CD4-positive, alpha-beta T cell treated with Interleukin-12 subunit alpha and Interleukin-12 subunit beta, for 1 hour (primary cell): ENCODE data around the gene WDFY3.
"Not testable (repeated sequence)": the region's sequence is repeated elsewhere in the genome, so short reads cannot be mapped to it uniquely, and the experiment has no call there.

ENCODE experiments used
- DNase-seq: peaks from one replicate; pipeline ENCODE4 v3.0.0-alpha.2; 2020

The WDFY3 gene

DNA sequence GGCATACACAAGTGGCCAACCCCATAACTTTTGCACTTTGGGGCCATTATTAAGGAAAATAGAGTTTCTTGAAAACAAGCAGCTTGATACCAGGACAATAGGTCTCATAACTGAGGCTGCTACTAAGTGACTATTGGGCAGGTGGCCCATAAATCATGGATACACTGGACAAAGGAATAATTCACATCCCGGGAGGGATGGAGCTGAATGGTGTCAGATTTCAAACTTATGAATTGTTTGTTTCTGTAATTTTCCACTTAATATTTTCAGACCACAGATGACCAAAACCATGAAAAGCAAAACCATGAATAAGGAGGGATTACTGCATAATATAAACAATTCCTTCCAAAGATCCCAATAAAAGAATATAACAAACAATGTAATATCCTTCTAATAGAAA lies 114.4 kb downstream of the WDFY3 start:
- no peak for DNase-seq

- no peak for DNase-seq
These were observed 117.3 kb downstream of the WDFY3 start for GRCh38 chr4:84849051-84849640.

GRCh38 chr4:84848432-84848831 lies 118.1 kb downstream of the WDFY3 start:
- no peak for DNase-seq

GRCh38 chr4:84847978-84848377 lies 118.5 kb downstream of the WDFY3 start:
- no peak for DNase-seq

GRCh38 chr4:84846985-84847384 lies 119.5 kb downstream of the WDFY3 start:
- DNase-seq: no peak

DNA sequence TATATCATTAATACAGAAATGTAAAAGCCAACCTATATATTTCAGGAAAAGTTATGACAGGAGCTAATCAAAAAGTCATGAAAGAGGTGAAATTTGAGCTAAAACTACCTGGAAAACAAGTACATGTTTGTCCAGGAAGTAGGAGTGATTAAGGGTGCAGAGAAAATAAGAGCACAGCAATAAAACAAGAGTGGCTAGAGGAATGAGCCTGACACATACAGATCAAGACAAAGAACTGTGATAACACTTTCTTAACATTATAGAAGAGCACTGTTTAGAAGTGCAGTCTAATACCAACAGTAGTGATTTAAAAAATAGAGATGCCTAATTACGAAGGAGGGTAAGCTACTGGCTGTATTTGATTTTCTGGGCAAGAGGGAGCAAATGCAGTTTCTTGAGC lies 125.1 kb downstream of the WDFY3 start:
- DNase-seq: no peak

DNA sequence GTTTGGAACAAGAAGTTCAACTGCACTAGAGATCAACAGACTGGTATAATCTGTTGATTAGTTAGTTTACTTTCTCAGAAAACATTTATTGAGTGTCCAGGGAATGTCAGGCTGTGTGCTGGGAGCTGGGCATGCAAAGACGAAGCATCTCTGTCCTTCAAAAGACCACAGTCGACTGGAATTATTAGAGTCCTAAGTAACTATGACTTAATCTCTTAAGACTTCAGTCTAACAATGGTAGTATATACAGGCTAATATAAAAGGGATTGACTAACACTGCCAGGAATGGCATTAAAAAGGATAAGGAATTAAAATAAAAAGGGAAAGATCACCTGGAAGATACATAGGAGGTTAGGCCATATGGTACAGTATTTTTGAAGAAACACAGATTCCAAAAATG lies 128.7 kb downstream of the WDFY3 start:
- DNase-seq: no peak

GRCh38 chr4:84829633-84830032 lies 136.9 kb downstream of the WDFY3 start:
- DNase-seq: not testable (repeated sequence)

GRCh38 chr4:84826681-84827080 lies 139.8 kb downstream of the WDFY3 start:
- no peak for DNase-seq

GRCh38 chr4:84825701-84826341 lies 140.7 kb downstream of the WDFY3 start:
- DNase-seq: no peak

DNA sequence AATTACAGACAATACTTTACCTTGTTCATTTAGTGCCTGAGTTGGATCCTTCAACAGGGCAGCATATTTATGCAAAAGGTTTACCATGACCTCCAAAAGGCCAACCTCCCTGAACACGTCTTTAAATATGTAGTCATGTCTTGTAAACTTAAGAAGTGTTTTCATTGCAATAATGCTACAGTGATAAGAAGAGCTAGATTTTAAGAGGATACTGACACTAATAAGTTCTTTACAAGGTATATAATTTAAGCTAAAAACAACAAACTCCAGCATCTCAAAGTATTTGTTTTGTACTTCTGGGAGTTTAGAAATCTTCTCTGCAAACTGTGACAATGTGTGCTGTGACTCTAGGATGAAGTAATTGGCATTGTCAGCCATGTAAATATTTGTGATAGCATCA lies 145.4 kb downstream of the WDFY3 start:
- no peak for DNase-seq

GRCh38 chr4:84814094-84814750 lies 152.3 kb downstream of the WDFY3 start:
- no peak for DNase-seq

DNA sequence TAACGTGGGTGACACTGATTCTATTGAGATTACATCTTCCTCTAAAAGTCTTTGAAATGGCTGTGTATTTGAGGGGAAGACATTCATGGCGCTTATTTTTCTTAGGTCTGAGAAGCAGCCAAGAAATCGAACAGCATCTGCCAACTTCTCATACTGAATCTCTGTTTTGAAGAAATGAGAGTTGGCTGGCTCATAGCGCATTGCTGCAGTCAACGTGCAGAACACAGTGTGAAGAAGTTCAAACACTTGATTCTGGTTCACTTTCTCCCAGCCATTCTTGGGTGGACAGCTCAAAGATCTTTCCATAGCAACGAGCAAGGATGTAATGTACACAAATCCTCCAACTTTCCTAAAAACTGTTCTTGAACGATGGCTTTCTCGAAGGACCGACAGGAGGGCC lies 156.5 kb downstream of the WDFY3 start:
- no peak for DNase-seq

GRCh38 chr4:84808332-84808731 lies 158.2 kb downstream of the WDFY3 start:
- DNase-seq: no peak

DNA sequence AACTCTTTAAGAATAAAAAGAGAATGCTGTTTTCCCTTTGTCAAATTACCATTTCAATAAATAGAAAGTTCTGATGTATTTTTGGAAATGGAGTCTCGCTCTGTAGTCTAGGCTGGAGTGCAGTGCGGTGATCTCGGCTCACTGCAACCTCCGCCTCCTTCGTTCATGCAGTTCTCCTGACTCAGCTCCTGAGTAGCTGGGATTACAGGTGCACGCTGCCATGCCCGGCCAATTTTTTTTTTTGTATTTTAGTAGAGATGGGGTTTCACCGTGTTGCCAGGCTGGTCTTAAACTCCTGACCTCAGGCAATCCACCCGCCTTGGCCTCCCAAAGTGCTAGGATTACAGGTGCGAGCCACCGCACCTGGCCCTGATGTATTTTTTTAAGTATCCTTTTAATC lies 159.9 kb downstream of the WDFY3 start:
- DNase-seq: not testable (repeated sequence)

DNA sequence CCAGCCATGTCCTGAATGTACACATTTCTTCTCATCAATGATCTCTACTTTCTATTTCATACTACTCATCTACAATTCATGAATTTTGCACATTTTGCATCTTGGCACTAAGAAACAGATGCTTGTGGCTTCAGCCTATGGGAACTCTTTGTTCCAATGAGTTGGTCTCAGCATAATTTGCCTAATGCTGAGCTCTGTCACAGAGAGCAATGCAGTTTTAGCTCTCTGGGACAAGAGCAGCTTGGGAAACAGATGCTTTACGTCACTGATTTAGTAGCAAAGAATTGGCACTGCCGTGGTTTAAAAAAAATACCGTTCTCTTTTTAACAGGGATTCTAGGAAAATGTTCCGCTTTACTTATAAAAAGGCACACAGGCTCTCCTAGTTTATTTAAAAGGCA lies 162.4 kb downstream of the WDFY3 start:
- no peak for DNase-seq

DNA sequence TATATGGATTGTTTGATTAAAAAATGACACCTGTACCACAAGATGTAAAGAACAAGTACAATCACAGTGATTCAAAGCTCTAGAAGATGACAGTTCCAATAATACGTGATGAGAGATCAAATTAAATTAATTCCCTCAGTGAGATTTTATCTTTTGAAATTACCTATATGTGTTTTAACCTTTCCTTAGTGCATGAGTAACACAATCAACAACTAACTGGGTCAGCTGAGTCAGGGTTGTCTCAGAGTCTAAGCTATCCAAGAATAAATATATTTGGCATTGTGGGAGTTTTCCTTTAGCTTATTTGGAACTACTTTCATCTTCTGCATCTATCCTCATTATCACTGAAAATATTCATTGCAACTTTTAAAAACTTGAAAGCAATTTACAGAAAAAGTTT lies 162.8 kb downstream of the WDFY3 start:
- no peak for DNase-seq

DNA sequence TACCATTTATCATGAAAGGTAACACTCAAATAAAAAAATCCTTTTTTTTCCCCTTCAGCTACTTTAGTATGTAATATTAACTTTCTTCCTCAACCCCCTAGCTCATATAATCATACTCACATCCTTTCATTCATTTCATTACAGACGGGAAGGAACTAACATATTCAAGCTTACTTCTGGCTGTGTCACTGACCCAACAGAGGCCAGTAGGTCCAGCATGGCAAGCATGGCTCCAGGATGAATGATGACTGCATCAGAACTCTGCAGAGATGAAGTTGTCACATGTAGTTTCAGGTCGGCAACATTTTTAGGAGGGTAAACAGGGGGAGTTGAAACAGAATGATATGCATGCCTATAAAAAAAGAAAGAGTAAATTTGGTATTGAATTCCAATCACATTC lies 163.4 kb downstream of the WDFY3 start:
- DNase-seq: no peak

DNA sequence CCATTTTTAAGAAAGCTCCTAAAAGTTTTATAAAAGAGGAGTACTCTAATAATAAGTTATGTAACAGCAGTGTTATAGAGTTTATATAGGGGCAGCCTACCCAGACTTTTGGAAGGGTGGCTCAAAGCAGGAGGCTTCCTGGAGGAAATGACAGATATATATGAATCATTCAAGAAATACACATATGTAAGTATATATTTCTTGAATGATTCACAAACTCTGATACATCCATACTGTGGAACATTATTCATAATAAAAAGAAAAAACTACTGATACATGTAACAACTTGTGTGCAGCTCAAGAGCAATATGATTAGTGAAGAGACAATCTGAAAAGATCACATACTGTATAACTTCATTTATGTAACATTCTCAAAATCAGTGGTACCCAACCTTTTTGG lies 166.2 kb downstream of the WDFY3 start:
- DNase-seq: no peak

DNA sequence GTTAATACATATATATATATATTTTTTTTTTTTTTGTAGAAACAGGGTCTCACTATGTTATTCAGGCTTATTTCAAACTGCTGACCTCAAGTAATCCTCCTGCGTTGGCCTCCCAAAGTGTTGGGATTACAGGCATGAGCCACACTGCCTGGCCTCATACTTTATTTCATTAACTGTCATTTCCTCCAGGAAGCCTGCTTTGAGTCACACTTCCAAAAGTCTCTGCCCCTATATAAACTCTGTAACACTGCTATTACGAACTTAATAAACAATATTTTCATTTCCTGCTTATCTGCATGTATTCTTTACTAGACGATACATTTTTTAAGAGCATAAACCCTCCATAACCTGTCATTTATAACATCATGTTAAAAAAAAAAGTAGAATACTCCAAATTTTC lies 167.2 kb downstream of the WDFY3 start:
- DNase-seq: no peak

DNA sequence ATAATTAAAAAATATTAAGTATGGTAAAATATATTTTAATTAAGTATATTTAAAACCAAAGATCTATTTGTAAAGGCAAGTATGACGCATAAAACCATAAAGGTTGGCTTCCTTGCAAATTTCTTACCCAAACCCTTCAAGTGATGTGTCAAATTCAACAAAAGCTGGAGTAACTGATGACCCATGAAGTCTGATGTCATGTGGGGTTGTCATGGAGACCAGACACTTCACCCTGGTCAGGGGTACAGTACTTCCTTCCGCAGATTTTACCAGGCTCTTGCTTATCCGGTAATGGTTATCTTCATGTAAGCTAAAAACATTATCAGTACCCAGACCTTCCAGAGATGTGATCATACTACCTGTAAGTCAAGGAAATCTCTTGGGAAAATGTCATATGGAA lies 170.1 kb downstream of the WDFY3 start:
- DNase-seq: no peak

GRCh38 chr4:84792366-84793301 lies 173.9 kb downstream of the WDFY3 start:
- no peak for DNase-seq

GRCh38 chr4:84790769-84791565 lies 175.5 kb downstream of the WDFY3 start:
- no peak for DNase-seq
